HG03097 (cell line): ENCODE measurements around the gene BBX.
"Not testable (repeated sequence)": the region's sequence is repeated elsewhere in the genome, so short reads cannot be mapped to it uniquely, and the experiment has no call there.

Experiments used
- ATAC-seq: cut with Tn5 transposase; IDR thresholded peaks from one replicate; pipeline ENCODE4 v1.9.1; 2021; ENCODE audit not compliant: unreplicated experiment, low FRiP score

The BBX gene

DNA sequence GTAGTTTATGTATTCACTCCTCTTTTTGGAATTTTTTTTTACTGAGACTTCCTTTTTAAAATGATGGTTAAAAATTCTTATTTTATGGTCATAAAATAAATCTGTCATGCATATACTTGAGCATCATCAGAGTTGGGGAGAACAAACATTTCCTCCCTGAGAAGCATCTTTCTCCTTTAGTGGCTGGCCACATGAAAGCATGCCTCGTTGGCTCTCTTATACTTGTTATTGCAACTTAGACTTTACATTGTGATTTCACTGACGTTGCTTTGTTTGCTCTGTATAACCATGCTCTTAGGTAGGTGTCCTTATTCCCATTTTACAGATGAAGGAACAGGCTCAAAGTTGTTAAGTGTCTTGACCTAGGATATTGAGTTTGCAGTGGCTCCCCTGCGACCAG lies 18.1 kb downstream of the BBX start:
- ATAC-seq = no peak

- no peak for ATAC-seq
Observed at GRCh38 chr3:107542665-107543064, 19.9 kb downstream of the BBX start.

DNA sequence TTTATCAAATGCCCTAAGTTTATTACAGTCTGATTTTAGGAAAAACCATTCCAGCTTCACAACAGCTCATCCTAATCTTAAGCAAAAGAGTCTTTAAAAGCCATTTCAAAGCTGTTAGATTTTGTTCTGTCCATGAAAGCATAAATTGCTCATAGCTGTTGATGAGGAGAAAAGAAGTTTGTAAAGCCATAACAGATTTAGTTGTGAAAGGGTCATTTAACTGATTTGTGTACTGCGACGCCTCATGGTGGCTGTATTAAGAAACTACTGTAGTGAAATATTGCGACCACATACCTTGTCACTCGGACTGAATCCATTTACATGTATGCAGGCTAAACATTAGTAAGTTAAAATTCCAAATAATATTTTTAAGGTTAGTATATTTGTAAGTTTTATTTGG lies 20.9 kb downstream of the BBX start:
- ATAC-seq = no peak

- no peak for ATAC-seq
Observed at GRCh38 chr3:107545680-107546120, 22.9 kb downstream of the BBX start.

DNA sequence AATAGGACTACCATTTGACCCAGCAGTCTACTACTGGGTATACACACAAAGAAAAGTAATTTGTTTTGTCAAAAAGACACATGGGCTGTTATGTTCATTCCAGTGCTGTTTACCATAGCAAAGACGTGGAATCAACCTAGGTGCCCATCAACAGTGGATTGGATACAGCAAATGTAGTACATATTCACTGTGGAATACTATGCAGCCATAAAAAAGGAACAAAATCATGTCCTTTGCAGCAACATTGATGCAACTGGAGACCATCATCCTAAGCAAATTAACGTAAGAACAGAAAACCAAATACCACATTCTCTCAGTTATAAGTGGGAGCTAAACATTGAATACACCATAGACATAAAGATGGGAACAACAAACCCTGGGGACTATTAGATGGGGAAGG lies 25.8 kb downstream of the BBX start:
- no peak for ATAC-seq

- no peak for ATAC-seq
Observed at GRCh38 chr3:107555359-107555758, 32.6 kb downstream of the BBX start.

DNA sequence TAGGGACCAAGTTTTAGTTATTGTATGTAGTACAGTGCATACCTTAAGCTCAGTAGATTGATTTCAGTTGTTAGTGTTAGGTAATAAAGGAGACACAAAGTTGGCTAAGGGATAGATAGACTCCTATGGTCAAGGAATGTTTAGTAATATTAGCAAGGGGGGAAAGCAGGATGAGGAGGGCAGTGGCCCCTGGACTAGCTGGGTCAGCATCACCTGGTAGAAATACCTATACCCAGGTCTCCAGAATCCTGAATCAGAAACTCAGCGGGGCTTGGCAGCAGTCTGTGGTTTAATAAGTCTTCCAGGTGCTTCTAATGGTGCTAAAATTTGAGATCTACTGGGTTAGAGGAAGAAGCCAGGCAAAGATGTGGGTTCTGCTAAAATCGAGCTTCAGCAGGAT lies 35.0 kb downstream of the BBX start:
- no peak for ATAC-seq

- ATAC-seq = no peak
Observed at GRCh38 chr3:107560166-107560565, 37.4 kb downstream of the BBX start.

DNA sequence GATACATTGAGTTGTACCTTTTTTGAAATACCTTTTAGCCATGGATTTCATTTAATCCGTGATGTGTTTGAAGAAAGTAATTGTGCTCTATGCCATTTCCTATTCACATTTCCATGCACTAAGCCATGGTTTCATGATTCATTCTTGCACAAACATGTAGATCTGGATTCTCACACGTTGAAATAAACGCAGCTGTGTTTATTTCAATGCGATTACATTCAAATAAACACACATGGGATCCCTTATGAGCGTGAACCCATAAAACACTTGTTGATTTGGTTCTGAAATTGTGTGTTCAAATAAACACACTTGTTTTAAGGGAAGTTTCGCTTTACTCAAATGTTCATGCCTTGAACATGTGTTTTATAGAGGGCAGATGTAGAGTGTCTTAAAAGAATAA lies 39.2 kb downstream of the BBX start:
- ATAC-seq = no peak

DNA sequence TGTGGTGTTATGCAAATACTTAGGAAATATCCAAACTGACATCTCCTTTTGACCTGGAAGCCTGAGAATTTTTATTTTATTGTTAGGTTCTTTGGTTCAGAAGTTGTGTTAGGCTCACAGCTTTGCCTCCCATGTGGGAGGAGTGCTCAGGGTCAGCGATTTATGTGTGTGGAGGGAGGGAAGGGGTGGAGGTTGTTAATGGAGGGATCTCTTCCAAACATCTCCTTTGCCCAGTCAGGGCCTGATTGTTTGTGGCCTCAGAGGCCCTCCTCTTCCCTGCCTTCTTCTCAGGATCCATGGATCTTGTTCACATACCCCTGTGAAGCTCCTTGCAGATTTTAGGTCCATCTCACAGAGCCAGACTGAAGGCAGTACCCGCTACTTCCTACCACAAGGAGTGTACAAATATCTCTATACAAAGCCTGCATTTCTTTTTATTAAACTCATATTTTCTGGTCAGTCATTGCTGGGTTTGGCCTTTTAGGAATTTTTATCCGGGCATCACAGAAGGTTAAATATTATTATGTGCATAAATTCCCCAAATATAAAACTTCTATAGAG lies 40.3 kb downstream of the BBX start:
- no peak for ATAC-seq

DNA sequence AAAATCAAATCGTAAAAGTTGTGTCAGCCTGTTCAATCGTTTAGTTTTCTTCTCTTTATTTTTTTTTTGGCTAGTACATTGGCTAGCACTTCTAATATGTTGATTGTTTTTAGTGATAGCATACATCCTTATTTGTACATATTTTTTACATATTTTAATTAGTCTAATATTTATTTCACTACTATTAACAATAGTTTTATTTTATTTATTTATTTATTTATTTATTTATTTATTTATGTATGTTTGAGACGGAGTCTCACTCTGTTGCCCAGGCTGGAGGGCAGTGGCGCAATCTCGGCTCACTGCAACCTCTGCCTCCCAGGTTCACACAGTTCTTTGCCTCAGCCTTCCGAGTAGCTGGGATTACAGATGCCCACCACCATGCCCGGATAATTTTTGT lies 42.5 kb downstream of the BBX start:
- ATAC-seq = not testable (repeated sequence)

DNA sequence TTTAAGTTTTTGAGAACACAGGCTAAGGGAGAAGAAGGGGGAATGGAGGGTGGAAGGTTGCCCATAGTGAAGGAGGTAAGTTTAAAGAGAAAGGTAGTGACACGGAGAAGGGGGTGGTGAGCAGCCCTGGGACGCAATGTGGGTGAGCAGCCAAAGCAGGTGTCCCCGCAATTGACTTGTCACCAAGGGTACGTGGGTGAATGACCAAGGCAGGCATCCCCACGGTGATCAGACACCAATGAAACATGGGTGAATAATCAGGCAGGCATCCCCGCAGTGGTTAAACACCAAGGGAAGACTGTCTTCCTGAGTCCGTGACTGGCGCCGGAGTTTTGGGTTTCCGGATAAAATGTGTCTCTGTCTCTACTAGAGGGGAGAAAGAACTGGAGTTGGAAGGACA lies 48.3 kb downstream of the BBX start:
- not testable (repeated sequence) for ATAC-seq

DNA sequence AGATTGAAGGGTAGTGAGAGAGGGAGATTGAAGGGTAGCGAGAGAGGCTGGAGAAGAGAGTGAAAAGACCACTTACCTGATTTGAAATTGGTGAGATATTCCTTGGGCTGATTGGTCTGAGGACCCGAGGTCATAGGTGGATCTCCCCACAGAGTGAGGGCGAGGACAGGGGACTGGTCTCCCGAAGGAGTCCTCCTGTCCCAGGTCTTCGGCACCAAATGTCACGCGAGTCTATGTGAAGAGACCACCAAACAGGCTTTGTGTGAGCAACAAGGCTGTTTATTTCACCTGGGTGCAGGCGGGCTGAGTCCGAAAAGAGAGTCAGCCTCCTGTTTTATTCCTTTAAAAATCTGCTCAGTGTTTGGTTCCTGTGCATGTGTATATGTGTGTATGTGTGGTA lies 48.7 kb downstream of the BBX start:
- not testable (repeated sequence) for ATAC-seq

DNA sequence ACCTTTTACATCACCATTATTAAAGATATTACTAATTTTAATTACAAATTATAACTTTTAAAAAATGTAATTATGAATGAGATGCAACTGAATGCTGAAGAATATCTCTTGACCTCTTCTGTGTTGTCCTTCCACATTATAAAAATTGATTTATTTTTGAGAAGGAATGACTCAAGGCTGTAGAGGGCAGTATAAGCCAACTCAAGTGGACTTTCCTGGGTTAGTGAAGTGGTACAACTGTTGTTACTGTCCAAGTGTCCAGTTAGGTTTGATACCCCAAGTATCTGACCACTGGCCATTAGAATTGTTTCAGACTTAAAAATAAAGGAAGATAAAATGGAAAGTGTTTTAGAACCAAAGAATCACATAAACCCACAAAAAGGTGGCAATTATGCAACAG lies 51.9 kb downstream of the BBX start:
- ATAC-seq = no peak

DNA sequence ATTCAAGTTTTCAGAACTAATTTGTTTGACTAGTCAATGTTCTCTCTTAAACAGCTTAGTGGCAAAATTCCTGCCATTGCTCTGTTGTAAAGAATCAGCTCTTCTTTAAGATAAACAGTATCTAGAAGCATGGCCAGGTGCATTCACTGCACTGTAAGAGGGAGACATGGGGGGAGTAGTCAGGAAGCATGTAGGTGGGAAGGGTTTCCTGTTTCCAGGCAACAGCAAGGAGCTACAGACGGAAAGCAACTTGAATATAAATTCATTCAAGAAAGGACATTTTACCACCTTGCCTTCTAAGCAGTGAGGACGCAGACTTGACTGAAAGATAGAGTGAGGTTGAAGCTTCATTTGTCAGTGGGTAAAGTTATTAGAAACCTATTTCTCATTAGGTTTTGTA lies 55.3 kb downstream of the BBX start:
- no peak for ATAC-seq

DNA sequence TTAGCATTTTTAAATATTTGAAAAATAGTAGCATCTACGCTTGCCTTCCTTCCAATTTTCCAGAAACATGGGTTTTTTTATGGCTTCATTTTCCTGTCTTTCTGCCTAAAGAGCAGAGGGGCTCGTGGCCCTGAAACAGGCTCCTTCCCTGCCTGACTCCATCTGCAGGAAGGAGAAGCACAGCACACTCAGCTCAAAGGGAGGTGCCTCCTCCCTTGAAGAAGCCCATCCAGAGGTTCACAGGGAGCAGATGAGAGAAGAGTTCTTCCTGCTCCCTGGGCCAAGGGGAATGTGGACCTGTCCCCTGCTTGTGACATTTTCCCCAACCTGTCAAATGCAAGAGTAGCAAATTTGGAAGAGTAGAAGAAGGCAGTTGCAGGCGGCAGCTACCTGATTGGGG lies 55.8 kb downstream of the BBX start:
- no peak for ATAC-seq

GRCh38 chr3:107579371-107579770 lies 56.6 kb downstream of the BBX start:
- no peak for ATAC-seq

GRCh38 chr3:107581230-107581629 lies 58.5 kb downstream of the BBX start:
- ATAC-seq = no peak

DNA sequence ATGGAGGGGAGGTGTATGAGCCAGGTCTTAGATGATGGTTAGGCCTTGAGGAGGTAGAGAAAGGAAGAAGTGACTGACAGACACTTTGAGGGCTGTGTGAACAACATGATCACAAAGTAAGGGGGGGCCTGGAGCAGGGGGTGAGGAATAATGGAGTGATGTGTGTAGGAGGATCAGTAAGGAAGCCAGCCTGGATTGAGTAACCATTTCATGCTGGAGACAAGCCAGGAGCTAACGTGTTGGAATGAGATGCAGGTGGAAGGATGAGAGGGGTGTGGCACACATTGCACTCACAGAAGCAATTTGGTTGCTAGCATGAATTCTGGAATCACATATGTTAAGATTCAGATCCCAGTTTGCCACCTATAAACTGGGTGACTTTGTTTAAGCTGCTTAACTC lies 65.5 kb downstream of the BBX start:
- no peak for ATAC-seq

- peak; percentile 74 for ATAC-seq
Observed at GRCh38 chr3:107589454-107589853, 66.7 kb downstream of the BBX start.

DNA sequence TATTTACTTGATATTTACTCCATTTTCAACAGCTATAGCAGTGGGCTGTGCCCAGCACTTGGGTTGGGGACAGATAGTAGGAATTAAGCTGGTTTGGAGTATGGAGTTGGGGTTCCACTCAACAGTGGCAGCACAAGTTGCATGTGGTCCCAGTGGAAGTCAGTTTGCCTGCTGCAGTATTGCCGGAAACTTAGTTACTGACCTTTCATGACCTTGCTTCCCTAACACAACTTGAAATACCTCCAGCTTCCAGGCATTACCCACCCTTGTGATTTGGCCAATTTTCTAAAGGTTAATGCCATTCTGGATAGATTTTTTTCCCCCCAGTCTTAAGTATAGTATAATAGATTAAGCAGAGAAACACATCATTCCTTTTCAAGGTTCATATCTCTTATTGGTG lies 68.0 kb downstream of the BBX start:
- ATAC-seq = no peak

- ATAC-seq = no peak
Observed at GRCh38 chr3:107592073-107592472, 69.3 kb downstream of the BBX start.

DNA sequence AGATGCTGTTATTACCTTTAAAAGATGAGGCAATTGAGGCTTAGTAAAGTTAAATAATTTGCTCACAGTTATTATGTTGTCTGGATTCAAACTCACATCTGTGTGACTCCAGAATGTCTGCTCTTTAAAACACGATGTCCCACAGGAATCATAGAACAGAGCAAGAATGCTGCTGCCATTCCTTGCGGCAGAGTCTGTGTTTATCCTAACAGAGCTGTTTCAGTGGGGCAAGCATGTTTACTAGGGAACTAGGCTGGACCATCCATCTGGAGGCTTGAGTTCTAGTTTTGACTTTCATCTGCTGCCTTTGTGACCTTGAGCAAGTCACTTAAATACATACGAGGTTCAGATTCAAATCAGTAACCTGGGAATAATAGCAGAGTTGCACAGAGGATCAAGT lies 72.1 kb downstream of the BBX start:
- no peak for ATAC-seq
